GM12872 (cell line): ENCODE data around the gene KRT73.

Experiments used
- CTCF ChIP-seq: IDR thresholded peaks from 3 replicates; pipeline ENCODE4 v1.5.1; 2011; ENCODE audit warnings: low read depth, mild to moderate bottlenecking, low read length, moderate library complexity; ENCODE audit not compliant: insufficient read depth

Gene KRT73

GRCh38 chr12:52618216-52618615 is at the start of gene KRT73:
TSS of gene KRT73 (minus strand) at chr12:52618559. CDS start at chr12:52618524, 35 bp downstream.
- no peak for TF ChIP-seq CTCF

- no peak for TF ChIP-seq CTCF
Measured at GRCh38 chr12:52667931-52668330, 49.6 kb upstream of the KRT73 start.

- TF ChIP-seq CTCF = peak; percentile 26; the same call in 1 of the 3 replicates
Measured at GRCh38 chr12:52667509-52667908, 49.1 kb upstream of the KRT73 start.

GRCh38 chr12:52666471-52666870 is 48.1 kb upstream of the KRT73 start:
- TF ChIP-seq CTCF = no peak

GRCh38 chr12:52663420-52663819 is 45.1 kb upstream of the KRT73 start:
- TF ChIP-seq CTCF = no peak

GRCh38 chr12:52662918-52663229 is 44.5 kb upstream of the KRT73 start:
- no peak for TF ChIP-seq CTCF

- no peak for TF ChIP-seq CTCF
Measured at GRCh38 chr12:52662093-52662917, 43.9 kb upstream of the KRT73 start.

- TF ChIP-seq CTCF = no peak
Measured at GRCh38 chr12:52661668-52662067, 43.3 kb upstream of the KRT73 start.
